SH-SY5Y (cell line): Measurements from ENCODE around the gene FBXO22.

Experiments
- GATA2 ChIP-seq: IDR thresholded peaks from 2 replicates; pipeline ENCODE4 v1.6.1; 2011; ENCODE audit warnings: mild to moderate bottlenecking, low read depth, low read length
- GATA3 ChIP-seq: IDR thresholded peaks from 2 replicates; pipeline ENCODE4 v1.6.1; 2011; ENCODE audit warnings: low read depth, mild to moderate bottlenecking, low read length, moderate library complexity

DNA sequence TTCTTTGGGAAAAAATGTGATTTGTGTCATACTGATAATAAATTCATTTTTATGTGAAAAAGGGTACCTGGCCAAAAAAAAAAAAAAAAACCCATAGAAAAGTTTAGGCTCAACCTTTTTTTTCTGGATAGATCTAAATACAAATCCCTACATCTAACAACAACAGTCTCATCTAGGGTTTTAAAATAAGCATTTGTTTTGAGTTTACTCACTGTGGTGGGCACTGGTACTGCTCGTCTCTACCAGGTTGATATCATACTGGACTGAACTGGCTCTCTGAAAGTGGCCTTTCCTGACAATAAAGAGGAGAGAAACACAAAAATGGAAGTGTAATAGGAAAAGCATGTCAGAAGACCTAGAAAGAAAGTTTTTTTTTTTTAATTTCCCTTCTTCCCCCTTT is 52.0 kb downstream of the FBXO22 start:
- TF ChIP-seq GATA3 (no peak), GATA2 (no peak)
